HepG2 (cell line): Measurements from ENCODE around the gene COASY. TPM values are rescaled to one million over a fixed set of nuclear protein-coding genes. Genes with fewer than 3 reads are reported as not detected.

Experiments used
- FOXM1 ChIP-seq: sonication (generic); formaldehyde crosslinking; IDR thresholded peaks from 2 replicates; pipeline ENCODE4 v1.5.0; 2020; ENCODE audit warnings: missing genetic modification reagents
- KLF15 ChIP-seq: sonication (generic); formaldehyde crosslinking; IDR thresholded peaks from 2 replicates; pipeline ENCODE4 v1.8.1; 2023; ENCODE audit warnings: borderline replicate concordance, mild to moderate bottlenecking, inconsistent platforms, missing genetic modification reagents, mixed read lengths
- MIER2 ChIP-seq: IDR thresholded peaks from 2 replicates; pipeline ENCODE4 v1.6.1; 2016; ENCODE audit warnings: missing biosample characterization, missing genetic modification reagents
- PAWR ChIP-seq: sonication (generic); formaldehyde crosslinking; IDR thresholded peaks from 2 replicates; pipeline ENCODE4 v1.4.0; 2020; ENCODE audit warnings: missing genetic modification reagents, mild to moderate bottlenecking, borderline replicate concordance
- ZBTB38 ChIP-seq: sonication (generic); formaldehyde crosslinking; IDR thresholded peaks from 2 replicates; pipeline ENCODE4 v1.5.1; 2020; ENCODE audit warnings: mild to moderate bottlenecking, missing genetic modification reagents
- ZFP36 ChIP-seq: fragments of 150-350 bp; IDR thresholded peaks from 2 replicates; pipeline ENCODE4 v1.6.1; 2018; ENCODE audit warnings: borderline replicate concordance, low read length, low read depth; ENCODE audit not compliant: partially characterized antibody
- ZNF326 ChIP-seq: sonication (generic); formaldehyde crosslinking; IDR thresholded peaks from 2 replicates; pipeline ENCODE4 v1.4.0; 2020; ENCODE audit warnings: missing genetic modification reagents, borderline replicate concordance
- ZNF451 ChIP-seq: sonication (generic); formaldehyde crosslinking; IDR thresholded peaks from 2 replicates; pipeline ENCODE4 v1.5.0; 2020; ENCODE audit warnings: mild to moderate bottlenecking, missing genetic modification reagents
- ZNF746 ChIP-seq: sonication (generic); formaldehyde crosslinking; IDR thresholded peaks from 2 replicates; pipeline ENCODE4 v1.8.0; 2022; ENCODE audit warnings: mild to moderate bottlenecking, missing genetic modification reagents
- ZNF780A ChIP-seq: sonication (generic); formaldehyde crosslinking; IDR thresholded peaks from 2 replicates; pipeline ENCODE4 v1.8.0; 2022; ENCODE audit warnings: mild to moderate bottlenecking, missing genetic modification reagents, moderate library complexity
- ZNF891 ChIP-seq: sonication (generic); formaldehyde crosslinking; IDR thresholded peaks from 2 replicates; pipeline ENCODE4 v1.5.0; 2020; ENCODE audit warnings: mild to moderate bottlenecking, missing genetic modification reagents
- polyA plus RNA-seq, 8 experiments: library from polyadenylated mRNA; depleted of rRNA in 3 of 8; stranded (reverse) in 7 of 8; unstranded in 1 of 8; fragments of >200 nt; fragmentation: Illumina TruSeq in 4 of 8; extraction: Trizol in 4 of 8; gene quantifications; 2 replicates each; pipeline versions ENCODE4 v1.2.1 to v1.2.3, GENCODE V29; 2011 to 2016; ENCODE audit warnings: low read depth in 4 of 8, missing spikeins in 1 of 8, mixed read lengths in 1 of 8; ENCODE audit not compliant: insufficient read depth in 1 of 8
- total RNA-seq, 5 experiments: library from RNA; depleted of rRNA; stranded (reverse); fragments of >200 nt; fragmentation: Illumina TruSeq; extraction: Trizol; gene quantifications; 2 replicates each; pipeline ENCODE4 v1.2.3, GENCODE V29; 2016; ENCODE audit warnings: low read depth in 1 of 5
- TF ChIP-seq, protein P1 (sequence below): sonication (generic); formaldehyde crosslinking; IDR thresholded peaks from 2 replicates; pipeline ENCODE4 v1.4.0; 2020; ENCODE audit warnings: mild to moderate bottlenecking, low read depth, missing genetic modification reagents
- TF ChIP-seq, protein P2 (sequence below): sonication (generic); formaldehyde crosslinking; IDR thresholded peaks from 2 replicates; pipeline ENCODE4 v1.5.1; 2020; ENCODE audit warnings: mild to moderate bottlenecking, missing genetic modification reagents, moderate library complexity
- TF ChIP-seq, protein P3 (sequence below): IDR thresholded peaks from 2 replicates; pipeline ENCODE4 v1.6.1; 2016; ENCODE audit warnings: missing genetic modification reagents, missing compliant biosample characterization

COASY gene
- total and polyA plus RNA-seq, 2 of the 13 experiments (the other 11 are each of a cell fraction or from before 2014, with no cell fraction given), result 90.7 to 125 TPM

GRCh38 chr17:42529061-42529460 is 32.9 kb upstream of the COASY start (continued):
- TF ChIP-seq MIER2 (CRISPR knock-in tag), result no peak
- TF ChIP-seq ZNF451, result 0 out of 2 replicates have a peak, but pooled peaks have one; percentile 12
- TF ChIP-seq KLF15 (CRISPR knock-in tag), result no peak
- no peak for TF ChIP-seq ZNF326
- TF ChIP-seq ZFP36, result no peak
- no peak for TF ChIP-seq ZNF891 (CRISPR knock-in tag)
- TF ChIP-seq PAWR (CRISPR knock-in tag), result no peak
- no peak for TF ChIP-seq ZNF780A (CRISPR knock-in tag)
- TF ChIP-seq, protein P1, sequence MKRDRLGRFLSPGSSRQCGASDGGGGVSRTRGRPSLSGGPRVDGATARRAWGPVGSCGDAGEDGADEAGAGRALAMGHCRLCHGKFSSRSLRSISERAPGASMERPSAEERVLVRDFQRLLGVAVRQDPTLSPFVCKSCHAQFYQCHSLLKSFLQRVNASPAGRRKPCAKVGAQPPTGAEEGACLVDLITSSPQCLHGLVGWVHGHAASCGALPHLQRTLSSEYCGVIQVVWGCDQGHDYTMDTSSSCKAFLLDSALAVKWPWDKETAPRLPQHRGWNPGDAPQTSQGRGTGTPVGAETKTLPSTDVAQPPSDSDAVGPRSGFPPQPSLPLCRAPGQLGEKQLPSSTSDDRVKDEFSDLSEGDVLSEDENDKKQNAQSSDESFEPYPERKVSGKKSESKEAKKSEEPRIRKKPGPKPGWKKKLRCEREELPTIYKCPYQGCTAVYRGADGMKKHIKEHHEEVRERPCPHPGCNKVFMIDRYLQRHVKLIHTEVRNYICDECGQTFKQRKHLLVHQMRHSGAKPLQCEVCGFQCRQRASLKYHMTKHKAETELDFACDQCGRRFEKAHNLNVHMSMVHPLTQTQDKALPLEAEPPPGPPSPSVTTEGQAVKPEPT, result no peak
- TF ChIP-seq, protein P2, sequence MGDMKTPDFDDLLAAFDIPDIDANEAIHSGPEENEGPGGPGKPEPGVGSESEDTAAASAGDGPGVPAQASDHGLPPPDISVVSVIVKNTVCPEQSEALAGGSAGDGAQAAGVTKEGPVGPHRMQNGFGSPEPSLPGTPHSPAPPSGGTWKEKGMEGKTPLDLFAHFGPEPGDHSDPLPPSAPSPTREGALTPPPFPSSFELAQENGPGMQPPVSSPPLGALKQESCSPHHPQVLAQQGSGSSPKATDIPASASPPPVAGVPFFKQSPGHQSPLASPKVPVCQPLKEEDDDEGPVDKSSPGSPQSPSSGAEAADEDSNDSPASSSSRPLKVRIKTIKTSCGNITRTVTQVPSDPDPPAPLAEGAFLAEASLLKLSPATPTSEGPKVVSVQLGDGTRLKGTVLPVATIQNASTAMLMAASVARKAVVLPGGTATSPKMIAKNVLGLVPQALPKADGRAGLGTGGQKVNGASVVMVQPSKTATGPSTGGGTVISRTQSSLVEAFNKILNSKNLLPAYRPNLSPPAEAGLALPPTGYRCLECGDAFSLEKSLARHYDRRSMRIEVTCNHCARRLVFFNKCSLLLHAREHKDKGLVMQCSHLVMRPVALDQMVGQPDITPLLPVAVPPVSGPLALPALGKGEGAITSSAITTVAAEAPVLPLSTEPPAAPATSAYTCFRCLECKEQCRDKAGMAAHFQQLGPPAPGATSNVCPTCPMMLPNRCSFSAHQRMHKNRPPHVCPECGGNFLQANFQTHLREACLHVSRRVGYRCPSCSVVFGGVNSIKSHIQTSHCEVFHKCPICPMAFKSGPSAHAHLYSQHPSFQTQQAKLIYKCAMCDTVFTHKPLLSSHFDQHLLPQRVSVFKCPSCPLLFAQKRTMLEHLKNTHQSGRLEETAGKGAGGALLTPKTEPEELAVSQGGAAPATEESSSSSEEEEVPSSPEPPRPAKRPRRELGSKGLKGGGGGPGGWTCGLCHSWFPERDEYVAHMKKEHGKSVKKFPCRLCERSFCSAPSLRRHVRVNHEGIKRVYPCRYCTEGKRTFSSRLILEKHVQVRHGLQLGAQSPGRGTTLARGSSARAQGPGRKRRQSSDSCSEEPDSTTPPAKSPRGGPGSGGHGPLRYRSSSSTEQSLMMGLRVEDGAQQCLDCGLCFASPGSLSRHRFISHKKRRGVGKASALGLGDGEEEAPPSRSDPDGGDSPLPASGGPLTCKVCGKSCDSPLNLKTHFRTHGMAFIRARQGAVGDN, result peak; percentile 3; the same call in 1 of the 2 replicates
- TF ChIP-seq FOXM1, result no peak
- no peak for TF ChIP-seq ZNF746 (CRISPR knock-in tag)
- TF ChIP-seq ZBTB38 (CRISPR knock-in tag), result no peak
- TF ChIP-seq, protein P3, sequence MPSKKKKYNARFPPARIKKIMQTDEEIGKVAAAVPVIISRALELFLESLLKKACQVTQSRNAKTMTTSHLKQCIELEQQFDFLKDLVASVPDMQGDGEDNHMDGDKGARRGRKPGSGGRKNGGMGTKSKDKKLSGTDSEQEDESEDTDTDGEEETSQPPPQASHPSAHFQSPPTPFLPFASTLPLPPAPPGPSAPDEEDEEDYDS (CRISPR knock-in tag), result peak; percentile 47; the same call in 1 of the 2 replicates
